Breast epithelium (tissue), 4 donors: Measurements from ENCODE around the gene NCKAP5. TPM values are rescaled to one million over a fixed set of nuclear protein-coding genes. Genes with fewer than 3 reads are reported as not detected.

Experiments used
- DNase-seq, 2 donors: peaks; one replicate each; pipeline ENCODE4 v3.0.0-alpha.2; 2019; ENCODE audit warnings: low spot score in 2 of 2
- H3K27ac ChIP-seq, 2 donors: fragments of 200-600 bp; sonication (generic) in 1 of 2; one replicate each; pipeline ENCODE4 v1.5.1; 2016 to 2019; ENCODE audit warnings: mild to moderate bottlenecking in 1 of 2
- H3K27me3 ChIP-seq, 2 donors: fragments of 200-600 bp; sonication (generic) in 1 of 2; one replicate each; pipeline versions ENCODE4 v1.5.1 to v1.6.0; 2017 to 2019; ENCODE audit warnings: control low read depth in 1 of 2, mild to moderate bottlenecking in 1 of 2
- H3K36me3 ChIP-seq: fragments of 200-600 bp; one replicate; pipeline ENCODE4 v1.5.1; 2019
- H3K4me1 ChIP-seq, 2 donors: fragments of 200-600 bp; sonication (generic); one replicate each; pipeline ENCODE4 v1.5.1; 2016 to 2019; ENCODE audit warnings: control low read depth in 1 of 2
- H3K4me3 ChIP-seq, 3 donors: fragments of 200-600 bp; sonication (generic); 1 replicate in 2 of 3; 2 replicates in 1 of 3; pipeline ENCODE4 v1.5.1; 2016 to 2019; ENCODE audit warnings: mild to moderate bottlenecking in 3 of 3, moderate library complexity in 2 of 3
- H3K9me3 ChIP-seq, 2 donors: fragments of 200-600 bp; sonication (generic) in 1 of 2; one replicate each; pipeline ENCODE4 v1.5.1; 2016 to 2019; ENCODE audit warnings: control low read depth in 1 of 2
- CTCF ChIP-seq, 3 donors: fragments of 450-650 bp; IDR thresholded peaks; one replicate each; pipeline ENCODE4 v1.5.1; 2016 to 2017; ENCODE audit warnings: antibody characterized with exemption in 3 of 3, mild to moderate bottlenecking in 3 of 3, moderate library complexity in 3 of 3
- POLR2A ChIP-seq: fragments of 450-650 bp; IDR thresholded peaks from one replicate; pipeline ENCODE4 v1.6.1; 2016; ENCODE audit warnings: antibody characterized with exemption, mild to moderate bottlenecking, moderate library complexity
- POLR2AphosphoS5 ChIP-seq, 3 donors: sonication (generic); formaldehyde crosslinking; IDR thresholded peaks; one replicate each; pipeline ENCODE4 v1.6.1; 2017; ENCODE audit warnings: antibody characterized with exemption in 3 of 3
- intact Hi-C: fragments of 100-400 bp; cut with DNase I; formaldehyde crosslinking; loops from one replicate; pipeline ENCODE4 v1.15.1; 2023; ENCODE audit warnings: low total_unique reads
- total RNA-seq, 3 donors: library from RNA; depleted of rRNA; stranded (reverse); fragments of >200 nt; gene quantifications; one replicate each; pipeline ENCODE4 v1.1.0, GENCODE V29; 2016

The NCKAP5 gene
- total RNA-seq, 3 donors from 2014 or later = 1.1 to 10.5 (median 6.1) TPM

- no peak overlapping the region for H3K4me3 ChIP-seq
- no peak for TF ChIP-seq POLR2AphosphoS5 (IDR thresholded peaks at IDR 0.05)
- TF ChIP-seq POLR2A = no peak
- TF ChIP-seq CTCF (IDR thresholded peaks at IDR 0.05) = no peak
- intact Hi-C loops = loop anchor here (5.0 kb wide), 1 partner anchor 637 kb away; no protein-coding TSS in a partner anchor
Observed at GRCh38 chr2:133085646-133086045, 482.6 kb downstream of the NCKAP5 start.

GRCh38 chr2:133082034-133082433, 486.2 kb downstream of the NCKAP5 start:
- intact Hi-C loops = no loop called here
- TF ChIP-seq POLR2AphosphoS5 (IDR thresholded peaks at IDR 0.05) (no peak), CTCF (IDR thresholded peaks at IDR 0.05) (no peak), POLR2A (no peak)
- Histone ChIP-seq H3K4me3 (no peak overlapping the region), H3K9me3 (no peaks in the 10 kb centered on the region), H3K27ac (no peak overlapping the region), H3K27me3 (no peaks in the 10 kb centered on the region), H3K4me1 (no peaks in the 10 kb centered on the region), H3K36me3 (no peaks in the 10 kb centered on the region)
- no peak for DNase-seq

More at GRCh38 chr2:133085646-133086045, 482.6 kb downstream of the NCKAP5 start:
- Histone ChIP-seq H3K27me3 (no peaks in the 10 kb centered on the region), H3K27ac (no peak overlapping the region), H3K36me3 (no peaks in the 10 kb centered on the region), H3K4me1 (no peaks in the 10 kb centered on the region), H3K9me3 (no peaks in the 10 kb centered on the region)
- no peak for DNase-seq

- Histone ChIP-seq H3K9me3 (no peaks in the 10 kb centered on the region), H3K4me3 (no peak overlapping the region), H3K4me1 (no peaks in the 10 kb centered on the region), H3K27ac (no peak overlapping the region), H3K27me3 (no peaks in the 10 kb centered on the region), H3K36me3 (no peaks in the 10 kb centered on the region)
- intact Hi-C loops = no loop called here
- no peak for DNase-seq
- TF ChIP-seq POLR2AphosphoS5 (IDR thresholded peaks at IDR 0.05) (no peak), CTCF (IDR thresholded peaks at IDR 0.05) (no peak), POLR2A (no peak)
Observed at GRCh38 chr2:133080822-133081221, 487.4 kb downstream of the NCKAP5 start.

- no peaks in the 10 kb centered on the region for H3K4me1 ChIP-seq
- H3K27me3 ChIP-seq = no peaks in the 10 kb centered on the region
- no peak overlapping the region for H3K4me3 ChIP-seq
- no peaks in the 10 kb centered on the region for H3K9me3 ChIP-seq
- intact Hi-C loops = no loop called here
- DNase-seq = no peak
- H3K36me3 ChIP-seq = no peaks in the 10 kb centered on the region
- no peak for TF ChIP-seq POLR2AphosphoS5 (IDR thresholded peaks at IDR 0.05)
- no peak for TF ChIP-seq CTCF (IDR thresholded peaks at IDR 0.05)
- TF ChIP-seq POLR2A = no peak
- H3K27ac ChIP-seq = peak overlapping the region in 1 of 2 donors; percentile 10
Observed at GRCh38 chr2:133078667-133079411, 489.4 kb downstream of the NCKAP5 start.

- TF ChIP-seq POLR2A = no peak
- no peak for TF ChIP-seq POLR2AphosphoS5 (IDR thresholded peaks at IDR 0.05)
- no peak for TF ChIP-seq CTCF (IDR thresholded peaks at IDR 0.05)
- Histone ChIP-seq H3K9me3 (no peaks in the 10 kb centered on the region), H3K4me3 (no peak overlapping the region), H3K36me3 (no peaks in the 10 kb centered on the region), H3K27ac (no peak overlapping the region), H3K27me3 (no peaks in the 10 kb centered on the region), H3K4me1 (no peaks in the 10 kb centered on the region)
- intact Hi-C loops = no loop called here
- no peak for DNase-seq
Observed at GRCh38 chr2:133077269-133077822, 490.9 kb downstream of the NCKAP5 start.
